Mesenchymal stem cell (in vitro differentiated cells and primary cell): ENCODE data around the gene CDKN2AIPNL.
"Not testable (repeated sequence)": the region's sequence is repeated elsewhere in the genome, so short reads cannot be mapped to it uniquely, and the experiment has no call there.

Experiments
- DNase-seq: peaks from one replicate; pipeline ENCODE4 v3.0.0-alpha.2; 2013
- H2AFZ ChIP-seq: one replicate; pipeline ENCODE4 v1.6.1; 2013; ENCODE audit warnings: low read depth, mild to moderate bottlenecking, control low read depth, inconsistent platforms, low read length, moderate library complexity
- H2AK5ac ChIP-seq: 2 replicates; pipeline ENCODE4 v1.6.1; 2013; ENCODE audit warnings: low read length, moderate library complexity, mild to moderate bottlenecking, inconsistent platforms; ENCODE audit not compliant: severe bottlenecking
- H2BK120ac ChIP-seq: one replicate; pipeline ENCODE4 v1.6.1; 2013; ENCODE audit warnings: low read depth, mild to moderate bottlenecking, inconsistent platforms, low read length, moderate library complexity
- H2BK12ac ChIP-seq, 2 experiments: one replicate each; pipeline ENCODE4 v1.6.1; 2013; ENCODE audit warnings: inconsistent platforms in 2 of 2, low read length in 2 of 2, mild to moderate bottlenecking in 2 of 2, moderate library complexity in 2 of 2, control low read depth in 1 of 2
- H2BK15ac ChIP-seq: one replicate; pipeline ENCODE4 v1.6.1; 2013; ENCODE audit warnings: mild to moderate bottlenecking, low read depth, inconsistent platforms; ENCODE audit not compliant: poor library complexity, severe bottlenecking
- H2BK5ac ChIP-seq: 2 replicates; pipeline ENCODE4 v1.6.1; 2013; ENCODE audit warnings: low read depth, mild to moderate bottlenecking, low read length, control low read depth, inconsistent platforms; ENCODE audit not compliant: poor library complexity, severe bottlenecking
- H3K14ac ChIP-seq, 2 experiments: one replicate each; pipeline ENCODE4 v1.6.1; 2013; ENCODE audit warnings: inconsistent platforms in 2 of 2, low read length in 2 of 2, control low read depth in 1 of 2, mild to moderate bottlenecking in 1 of 2, moderate library complexity in 1 of 2
- H3K18ac ChIP-seq, 2 experiments: one replicate each; pipeline ENCODE4 v1.6.1; 2013; ENCODE audit warnings: inconsistent platforms in 2 of 2, low read length in 2 of 2, control low read depth in 1 of 2, low read depth in 1 of 2, mild to moderate bottlenecking in 1 of 2
- H3K23ac ChIP-seq, 2 experiments: one replicate each; pipeline ENCODE4 v1.6.1; 2013; ENCODE audit warnings: inconsistent platforms in 2 of 2, low read length in 2 of 2, mild to moderate bottlenecking in 2 of 2, moderate library complexity in 2 of 2, control low read depth in 1 of 2
- H3K27ac ChIP-seq: 2 replicates; pipeline ENCODE4 v1.5.1; 2013; ENCODE audit warnings: mild to moderate bottlenecking, moderate library complexity, low read length, control low read depth, inconsistent platforms; ENCODE audit not compliant: poor library complexity, severe bottlenecking
- H3K27me3 ChIP-seq, 2 experiments: 2 replicates each; pipeline versions ENCODE4 v1.6.1 to v1.7.0; 2013; ENCODE audit warnings: low read length in 2 of 2, mild to moderate bottlenecking in 2 of 2, moderate library complexity in 2 of 2, control low read depth in 1 of 2, inconsistent platforms in 1 of 2; ENCODE audit not compliant: control insufficient read depth in 1 of 2, insufficient read depth in 1 of 2
- H3K36me3 ChIP-seq, 2 experiments: 2 replicates each; pipeline versions ENCODE4 v1.6.1 to v1.7.0; 2013; ENCODE audit warnings: low read length in 2 of 2, control low read depth in 1 of 2, inconsistent platforms in 1 of 2, low read depth in 1 of 2, mild to moderate bottlenecking in 1 of 2; ENCODE audit not compliant: insufficient read depth in 2 of 2, control insufficient read depth in 1 of 2
- H3K4ac ChIP-seq, 2 experiments: one replicate each; pipeline ENCODE4 v1.6.1; 2013; ENCODE audit warnings: inconsistent platforms in 2 of 2, low read length in 2 of 2, mild to moderate bottlenecking in 2 of 2, moderate library complexity in 2 of 2, control low read depth in 1 of 2, low read depth in 1 of 2
- H3K4me1 ChIP-seq: 2 replicates; pipeline ENCODE4 v1.6.1; 2013; ENCODE audit warnings: low read depth, low read length, control low read depth; ENCODE audit not compliant: control insufficient read depth, insufficient read depth
- H3K4me2 ChIP-seq: 2 replicates; pipeline ENCODE4 v1.6.1; 2013; ENCODE audit warnings: low read length, mild to moderate bottlenecking, inconsistent platforms; ENCODE audit not compliant: poor library complexity, severe bottlenecking
- H3K4me3 ChIP-seq, 2 experiments: 2 replicates each; pipeline versions ENCODE4 v1.5.1 to v1.7.0; 2013; ENCODE audit warnings: low read length in 2 of 2, mild to moderate bottlenecking in 2 of 2, control low read depth in 1 of 2, low read depth in 1 of 2; ENCODE audit not compliant: insufficient read depth in 1 of 2
- H3K79me1 ChIP-seq: replicated peaks from 2 replicates; pipeline ENCODE4 v1.6.1; 2013; ENCODE audit warnings: mild to moderate bottlenecking, control low read depth, low read length, inconsistent platforms; ENCODE audit not compliant: poor library complexity, severe bottlenecking
- H3K9ac ChIP-seq: 2 replicates; pipeline ENCODE4 v1.7.0; 2013; ENCODE audit warnings: mild to moderate bottlenecking, low read length, moderate library complexity
- H3K9me3 ChIP-seq: 2 replicates; pipeline ENCODE4 v1.7.0; 2013; ENCODE audit warnings: mild to moderate bottlenecking, low read length; ENCODE audit not compliant: control insufficient read depth
- H4K8ac ChIP-seq: one replicate; pipeline ENCODE4 v1.6.1; 2013; ENCODE audit warnings: inconsistent platforms, mild to moderate bottlenecking, low read length, moderate library complexity
- H4K91ac ChIP-seq: one replicate; pipeline ENCODE4 v1.6.1; 2013; ENCODE audit warnings: mild to moderate bottlenecking, low read length, inconsistent platforms
- WGBS: methylation state at CpG from one replicate; pipeline ENCODE4 v1.1.7; 2013; ENCODE audit warnings: mixed read lengths; 5-methylcytosine and 5-hydroxymethylcytosine counted together

The CDKN2AIPNL gene

GRCh38 chr5:134382204-134382603 is 29.5 kb downstream of the CDKN2AIPNL start:
- Histone ChIP-seq H3K36me3 (peaks cover 46 to 95% of the 10 kb centered on the region in 2 experiments), H3K79me1 (peaks cover 23% of the 10 kb centered on the region), H3K18ac (peak overlapping the region in 1 of 2 experiments; percentile 24)
- H2AFZ ChIP-seq, H3K9ac ChIP-seq, H2BK5ac ChIP-seq, H3K9me3 ChIP-seq, H3K4me1 ChIP-seq, H3K4ac ChIP-seq, H4K91ac ChIP-seq, H3K27me3 ChIP-seq, H2BK15ac ChIP-seq, H3K14ac ChIP-seq, H3K4me3 ChIP-seq, H2AK5ac ChIP-seq, H3K23ac ChIP-seq, H3K4me2 ChIP-seq, H3K27ac ChIP-seq, H4K8ac ChIP-seq, DNase-seq, H2BK12ac ChIP-seq, H2BK120ac ChIP-seq: not testable (repeated sequence)
- WGBS, result 100% methylated on average over 2 of the region's 2 CpGs

DNA sequence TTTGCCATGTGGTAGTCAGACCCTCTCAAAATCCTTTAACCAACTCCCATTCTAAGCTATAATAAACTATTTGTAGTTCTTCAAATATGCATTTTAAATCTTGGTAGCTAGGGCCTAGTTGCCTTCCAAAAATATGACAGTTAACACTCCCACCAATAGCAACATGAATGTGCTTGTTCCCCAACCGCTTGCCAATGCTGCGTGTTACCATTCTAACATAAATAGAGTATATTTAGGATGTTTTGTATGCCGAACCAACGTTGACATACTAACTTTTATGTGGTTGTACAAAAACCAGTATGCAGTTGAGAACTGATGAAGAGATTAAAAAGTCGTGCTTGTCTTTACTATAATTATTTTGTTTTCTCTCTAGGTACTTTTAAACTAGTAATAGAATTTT is 31.3 kb downstream of the CDKN2AIPNL start:
- H3K14ac ChIP-seq, result no peak overlapping the region
- no peaks in the 10 kb centered on the region for H3K27me3 ChIP-seq
- H3K18ac ChIP-seq, result no peak overlapping the region
- H3K36me3 ChIP-seq, result peaks cover 36 to 94% of the 10 kb centered on the region in 2 experiments
- peaks cover 20% of the 10 kb centered on the region for H3K79me1 ChIP-seq
- H3K9ac ChIP-seq, result no peak overlapping the region
- no peak overlapping the region for H2BK15ac ChIP-seq
- no peak overlapping the region for H2BK12ac ChIP-seq
- no peaks in the 10 kb centered on the region for H3K9me3 ChIP-seq
- no peak overlapping the region for H3K4me2 ChIP-seq
- no peak for DNase-seq
- peaks cover 5% of the 10 kb centered on the region for H3K4me1 ChIP-seq
- no peak overlapping the region for H2BK5ac ChIP-seq
- no peak overlapping the region for H3K4me3 ChIP-seq
- no peak overlapping the region for H4K8ac ChIP-seq
- no peak overlapping the region for H3K4ac ChIP-seq
- no peak overlapping the region for H2BK120ac ChIP-seq
- no peak overlapping the region for H2AFZ ChIP-seq
- H2AK5ac ChIP-seq, result no peak overlapping the region
- no peak overlapping the region for H3K23ac ChIP-seq
- no peak overlapping the region for H4K91ac ChIP-seq
- WGBS, result 100% methylated on average over 1 of the region's 5 CpGs
- H3K27ac ChIP-seq, result no peak overlapping the region

GRCh38 chr5:134374232-134374631 is 37.4 kb downstream of the CDKN2AIPNL start:
- peaks cover 1% of the 10 kb centered on the region for H3K4me1 ChIP-seq
- no peaks in the 10 kb centered on the region for H3K9me3 ChIP-seq
- no peak overlapping the region for H2AFZ ChIP-seq
- WGBS, result 98% methylated on average over 3 of the region's 3 CpGs
- no peak overlapping the region for H2BK12ac ChIP-seq
- no peak overlapping the region for H2BK120ac ChIP-seq
- H3K14ac ChIP-seq, result no peak overlapping the region
- H4K8ac ChIP-seq, result no peak overlapping the region
- no peaks in the 10 kb centered on the region for H3K27me3 ChIP-seq
- peaks cover 8 to 48% of the 10 kb centered on the region in 2 experiments for H3K36me3 ChIP-seq
- no peak overlapping the region for H2AK5ac ChIP-seq
- H3K9ac ChIP-seq, result peak overlapping the region; percentile 36
- H3K18ac ChIP-seq, result no peak overlapping the region
- H3K23ac ChIP-seq, result no peak overlapping the region
- H3K27ac ChIP-seq, result no peak overlapping the region
- H2BK15ac ChIP-seq, result no peak overlapping the region
- peak overlapping the region in 1 of 2 experiments; percentile 20 for H3K4me3 ChIP-seq
- H2BK5ac ChIP-seq, result no peak overlapping the region
- no peak overlapping the region for H3K4me2 ChIP-seq
- no peak overlapping the region for H4K91ac ChIP-seq
- DNase-seq, result peak; percentile 7
- peaks cover 7% of the 10 kb centered on the region for H3K79me1 ChIP-seq
- H3K4ac ChIP-seq, result no peak overlapping the region

DNA sequence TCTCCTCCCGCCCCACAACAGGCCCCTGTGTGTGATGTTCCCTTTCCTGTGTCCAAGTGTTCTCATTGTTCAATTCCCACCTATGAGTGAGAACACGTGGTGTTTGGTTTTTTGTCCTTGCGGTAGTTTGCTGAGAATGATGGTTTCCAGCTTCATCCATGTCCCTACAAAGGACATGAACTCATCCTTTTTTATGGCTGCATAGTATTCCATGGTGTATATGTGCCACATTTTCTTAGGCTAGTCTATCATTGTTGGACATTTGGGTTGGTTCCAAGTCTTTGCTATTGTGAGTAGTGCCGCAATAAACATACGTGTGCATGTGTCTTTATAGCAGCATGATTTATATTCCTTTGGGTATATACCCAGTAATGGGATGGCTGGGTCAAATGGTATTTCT is 38.0 kb downstream of the CDKN2AIPNL start:
- not testable (repeated sequence) for H3K9me3 ChIP-seq, DNase-seq, H3K27me3 ChIP-seq, H2BK12ac ChIP-seq, H3K14ac ChIP-seq, H4K8ac ChIP-seq, H3K23ac ChIP-seq, H3K18ac ChIP-seq, H3K4me1 ChIP-seq, H2BK120ac ChIP-seq, H3K79me1 ChIP-seq, H2AK5ac ChIP-seq, H3K4me2 ChIP-seq, H3K27ac ChIP-seq, H3K4ac ChIP-seq, H2AFZ ChIP-seq, H3K9ac ChIP-seq, H2BK5ac ChIP-seq, H2BK15ac ChIP-seq, H4K91ac ChIP-seq
- H3K36me3 ChIP-seq, result peaks cover 7 to 42% of the 10 kb centered on the region in 2 experiments
- 100% methylated on average over 1 of the region's 5 CpGs for WGBS
- peak overlapping the region in 1 of 2 experiments; percentile 94 for H3K4me3 ChIP-seq
